Effector CD8-positive, alpha-beta T cell (primary cell): Measurements from ENCODE around the gene PPDPF.

Experiments
- DNase-seq: peaks from one replicate; lab custom pipeline; 2025; lab: John Stamatoyannopoulos, UW

PPDPF gene

GRCh38 chr20:63522091-63522868 lies 1.7 kb downstream of the PPDPF start:
- DNase-seq: no peak

- DNase-seq: no peak
Observed at GRCh38 chr20:63522981-63523611, 2.5 kb downstream of the PPDPF start.

GRCh38 chr20:63525185-63525584 lies 4.6 kb downstream of the PPDPF start:
- DNase-seq: no peak

GRCh38 chr20:63525971-63526370 lies 5.4 kb downstream of the PPDPF start:
- no peak for DNase-seq

GRCh38 chr20:63527184-63527583 lies 6.6 kb downstream of the PPDPF start:
- DNase-seq: no peak

GRCh38 chr20:63529180-63529860 lies 8.8 kb downstream of the PPDPF start:
- no peak for DNase-seq

GRCh38 chr20:63529861-63530787 lies 9.6 kb downstream of the PPDPF start:
- no peak for DNase-seq

GRCh38 chr20:63530788-63531160 lies 10.2 kb downstream of the PPDPF start:
- no peak for DNase-seq

GRCh38 chr20:63531686-63532448 lies 11.3 kb downstream of the PPDPF start:
- no peak for DNase-seq

- DNase-seq: no peak
Observed at GRCh38 chr20:63532449-63532971, 11.9 kb downstream of the PPDPF start.

GRCh38 chr20:63533388-63533787 lies 12.8 kb downstream of the PPDPF start:
- DNase-seq: no peak

GRCh38 chr20:63533871-63534393 lies 13.4 kb downstream of the PPDPF start:
- no peak for DNase-seq

- DNase-seq: no peak
Observed at GRCh38 chr20:63534427-63534830, 13.9 kb downstream of the PPDPF start.

GRCh38 chr20:63534831-63535651 lies 14.5 kb downstream of the PPDPF start:
- no peak for DNase-seq

- DNase-seq: no peak
Observed at GRCh38 chr20:63536241-63536977, 15.8 kb downstream of the PPDPF start.

GRCh38 chr20:63536997-63537524 lies 16.5 kb downstream of the PPDPF start, which contains the start of gene PTK6:
Gene PTK6, minus strand, starts transcription at chr20:63537376. Its CDS starts 62 bp downstream, at chr20:63537314.
- no peak for DNase-seq

- peak; percentile 88 for DNase-seq
Observed at GRCh38 chr20:63537525-63538203, 17.1 kb downstream of the PPDPF start.
